GM18502 (cell line): ENCODE results near the gene TAF13.

Source experiments
- ATAC-seq: cut with Tn5 transposase; IDR thresholded peaks from one replicate; pipeline ENCODE4 v1.9.1; 2021; ENCODE audit warnings: mild to moderate bottlenecking; ENCODE audit not compliant: unreplicated experiment, poor library complexity

TAF13 gene, protein sequence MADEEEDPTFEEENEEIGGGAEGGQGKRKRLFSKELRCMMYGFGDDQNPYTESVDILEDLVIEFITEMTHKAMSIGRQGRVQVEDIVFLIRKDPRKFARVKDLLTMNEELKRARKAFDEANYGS

DNA sequence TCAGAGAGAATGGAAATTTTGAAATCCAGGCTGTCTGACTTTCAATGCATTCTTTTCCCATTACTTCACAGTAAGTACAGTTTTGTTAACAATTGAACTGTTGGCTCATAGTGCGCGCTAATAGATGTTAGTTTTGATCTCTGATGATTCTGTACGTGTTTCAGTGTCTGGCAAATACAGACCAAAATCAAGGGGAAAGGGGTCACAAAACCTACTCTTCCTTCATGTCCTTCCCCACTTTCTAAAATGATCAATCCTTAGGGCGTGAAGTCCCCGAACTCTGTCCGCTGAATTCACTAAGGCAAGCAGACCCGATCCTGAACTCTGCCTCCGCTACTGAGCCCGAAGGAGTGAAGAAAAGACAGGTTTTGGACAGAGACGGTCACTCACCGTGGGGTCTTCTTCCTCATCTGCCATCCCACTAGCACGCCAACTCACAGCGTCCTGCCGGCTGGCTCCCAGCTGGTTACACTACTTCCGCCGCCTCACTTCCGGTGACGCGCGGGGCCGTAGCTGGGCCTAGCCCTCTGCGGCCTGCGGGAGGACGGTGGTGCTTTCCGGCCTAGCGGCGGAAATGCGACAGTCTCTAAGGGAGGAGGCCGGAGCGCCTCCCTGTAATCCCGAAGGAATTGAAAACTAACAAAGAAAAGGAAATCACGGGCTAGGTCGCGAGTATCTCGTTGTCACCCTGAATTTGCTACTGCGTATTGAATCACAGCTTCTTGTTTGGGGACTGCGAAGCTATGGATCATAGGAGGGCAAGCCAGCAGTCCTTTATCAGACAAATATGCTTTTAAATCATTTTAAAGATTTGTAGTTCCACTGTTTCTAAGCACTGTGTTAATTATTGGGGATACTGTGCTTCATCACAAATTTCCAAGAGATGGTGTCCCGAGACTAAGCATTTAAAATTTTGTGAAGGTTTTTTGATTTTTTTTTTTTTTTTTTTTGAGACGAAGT, at the start of gene TAF13:
Gene TAF13, minus strand, starts transcription at position 473 of the 960 bp plus-strand sequence. Its CDS starts 56 bp downstream, at position 417.
- peak; percentile 100 for ATAC-seq

DNA sequence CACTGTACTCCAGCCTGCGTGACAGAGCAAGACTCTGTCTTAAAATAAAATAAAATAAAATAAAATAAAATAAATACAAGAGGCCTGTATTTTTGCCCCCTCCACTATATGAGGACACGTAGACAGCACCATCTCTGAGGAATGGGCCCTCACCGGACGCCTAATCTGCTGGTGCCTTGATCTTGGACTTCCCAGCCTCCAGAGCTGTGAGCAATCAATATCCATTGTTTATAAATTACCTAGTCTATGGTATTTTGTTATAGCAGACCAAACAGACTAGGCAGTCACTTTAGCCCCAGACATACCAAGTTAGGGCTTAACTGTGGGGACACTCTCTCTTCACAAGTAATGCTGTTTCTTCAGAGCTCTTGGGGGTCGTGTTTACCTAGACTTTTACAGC, 44.6 kb upstream of the TAF13 start:
- ATAC-seq: no peak

DNA sequence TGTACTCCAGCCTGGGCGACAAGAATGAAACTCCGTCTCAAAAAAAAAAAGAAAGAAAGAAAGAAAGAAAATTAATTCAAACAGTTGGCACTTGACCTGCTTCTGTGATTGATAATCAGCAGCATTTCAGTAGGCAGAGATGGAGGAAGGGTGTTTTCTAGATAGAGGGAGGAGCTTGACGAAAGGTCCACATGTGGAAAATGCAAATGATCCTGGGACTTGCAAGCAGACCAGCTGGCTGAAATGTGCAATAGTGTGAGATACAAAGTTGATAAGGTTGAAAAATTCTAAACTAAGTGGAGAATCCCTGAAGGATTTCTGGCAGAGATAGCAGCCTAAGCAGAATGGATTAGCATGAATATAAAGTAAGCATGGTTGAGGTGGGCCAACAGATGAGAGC, 42.3 kb upstream of the TAF13 start:
- no peak for ATAC-seq

DNA sequence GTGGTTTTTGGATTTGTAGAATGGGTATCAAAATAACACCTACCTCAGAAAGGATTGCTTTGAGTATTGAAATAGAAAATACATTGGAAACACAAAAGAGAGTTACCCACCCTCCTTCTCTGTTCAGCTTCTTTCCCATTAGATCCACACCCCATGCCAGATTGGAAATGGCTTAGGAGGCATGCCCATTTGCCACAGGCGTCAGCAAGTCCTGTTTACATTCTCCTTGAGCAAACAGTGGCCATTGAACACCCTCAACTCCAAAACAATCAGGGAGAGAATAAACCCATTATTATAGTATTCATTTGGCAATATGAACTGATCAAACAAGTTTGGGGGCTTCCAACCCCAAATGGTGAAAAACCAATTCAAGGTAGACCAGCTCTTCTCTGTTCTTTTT, 40.5 kb upstream of the TAF13 start:
- ATAC-seq: no peak

DNA sequence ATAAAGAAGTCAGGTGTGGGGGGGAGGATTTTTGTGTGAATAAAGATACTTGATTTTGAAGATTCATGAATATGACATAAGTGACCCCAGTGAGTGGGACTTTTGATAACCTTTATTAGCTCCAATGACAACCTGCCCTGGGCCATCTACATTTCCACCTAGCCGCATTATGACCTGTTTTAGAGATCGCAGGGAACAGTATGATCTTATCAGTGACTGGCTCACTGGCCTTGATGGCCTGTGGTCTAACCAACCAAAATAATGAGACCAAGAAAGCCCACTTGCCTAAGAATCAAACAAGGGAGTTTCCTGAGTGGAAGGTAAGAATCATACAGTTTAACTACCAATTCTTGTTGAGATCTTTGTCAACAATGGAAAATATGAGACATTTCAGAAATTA, 39.9 kb upstream of the TAF13 start:
- no peak for ATAC-seq

DNA sequence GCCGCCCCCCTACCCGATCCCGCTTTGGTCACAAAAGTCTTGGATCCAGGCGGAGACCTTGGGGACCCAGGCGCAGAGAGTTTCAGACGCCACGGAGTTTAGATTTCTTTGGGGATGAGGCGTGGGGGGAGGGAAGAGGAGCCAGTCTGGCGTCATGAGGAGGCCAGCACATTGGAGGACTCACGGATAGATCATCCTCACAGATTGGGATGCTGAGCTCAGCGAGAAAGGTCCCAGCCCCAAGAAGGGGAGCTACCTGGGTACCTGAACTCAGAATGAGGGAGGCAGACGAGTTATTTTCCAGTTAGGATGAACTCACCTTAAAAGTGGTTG, 38.5 kb upstream of the TAF13 start:
- no peak for ATAC-seq

DNA sequence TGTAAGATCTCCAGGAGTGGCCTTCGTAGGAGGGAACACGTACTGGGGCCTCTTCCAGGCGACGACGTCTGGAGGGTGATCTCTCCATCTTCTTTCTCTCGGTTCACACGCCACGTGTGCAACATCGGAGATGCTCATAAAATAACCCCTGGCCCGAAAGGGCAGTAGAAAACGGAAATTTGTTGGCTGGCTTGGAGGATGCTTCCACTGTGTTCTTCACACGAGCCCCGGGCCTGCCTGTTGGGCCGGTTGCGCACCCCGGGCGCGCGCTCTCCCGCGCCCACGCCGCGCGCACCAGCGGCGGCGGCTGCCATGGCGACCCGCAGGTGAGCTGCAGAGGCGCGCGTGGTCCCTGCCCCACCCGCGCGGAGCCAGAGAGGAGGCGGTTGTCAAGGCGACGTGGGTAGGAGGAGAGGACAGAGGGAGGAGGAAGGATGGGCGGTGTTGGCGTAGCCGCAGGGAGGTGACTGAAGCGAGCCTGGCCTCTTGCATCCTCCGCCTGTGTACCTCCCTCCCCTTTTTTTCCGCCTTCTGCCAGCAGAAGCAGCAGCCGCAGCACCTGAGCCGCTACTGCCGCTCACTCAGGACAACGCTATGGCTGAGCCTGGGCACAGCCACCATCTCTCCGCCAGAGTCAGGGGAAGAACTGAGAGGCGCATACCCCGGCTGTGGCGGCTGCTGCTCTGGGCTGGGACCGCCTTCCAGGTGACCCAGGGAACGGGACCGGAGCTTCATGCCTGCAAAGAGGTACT, 38.0 kb upstream of the TAF13 start, which contains the start of gene ELAPOR1:
Gene ELAPOR1, plus strand, starts transcription at position 526 of the 752 bp plus-strand sequence. Its CDS starts 69 bp downstream, at position 595.
- peak; percentile 59 for ATAC-seq

DNA sequence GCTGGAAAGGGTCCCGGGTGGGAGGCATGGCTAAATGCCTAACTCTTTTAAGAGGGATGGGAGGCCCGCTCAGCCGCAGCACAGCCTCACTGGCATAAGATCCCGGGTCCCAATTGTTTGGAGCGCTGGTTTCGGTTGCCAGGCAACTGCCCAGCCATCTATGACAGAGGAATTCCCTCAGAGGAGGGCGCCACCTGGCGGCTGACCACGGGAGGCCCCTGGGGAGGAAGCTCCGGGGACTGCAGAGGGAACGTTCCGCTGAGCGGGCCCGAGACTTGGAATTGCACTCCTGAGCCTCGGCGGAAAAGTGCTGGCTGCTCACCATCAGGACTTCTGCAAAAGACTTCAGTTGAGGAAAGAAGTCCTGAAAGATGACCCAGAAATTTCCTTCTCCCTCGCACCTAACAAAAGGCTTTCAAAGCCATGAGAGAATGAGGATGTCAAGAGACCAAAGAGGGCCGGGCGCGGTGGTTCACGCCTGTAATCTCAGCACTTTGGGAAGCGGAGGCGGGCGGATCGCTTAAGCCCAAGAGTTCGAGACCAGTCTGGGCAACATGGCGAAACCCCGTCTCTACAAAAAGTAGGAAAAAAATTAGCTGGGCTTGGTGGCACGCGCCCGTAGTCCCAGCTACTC, 37.0 kb upstream of the TAF13 start:
- peak; percentile 70 for ATAC-seq

DNA sequence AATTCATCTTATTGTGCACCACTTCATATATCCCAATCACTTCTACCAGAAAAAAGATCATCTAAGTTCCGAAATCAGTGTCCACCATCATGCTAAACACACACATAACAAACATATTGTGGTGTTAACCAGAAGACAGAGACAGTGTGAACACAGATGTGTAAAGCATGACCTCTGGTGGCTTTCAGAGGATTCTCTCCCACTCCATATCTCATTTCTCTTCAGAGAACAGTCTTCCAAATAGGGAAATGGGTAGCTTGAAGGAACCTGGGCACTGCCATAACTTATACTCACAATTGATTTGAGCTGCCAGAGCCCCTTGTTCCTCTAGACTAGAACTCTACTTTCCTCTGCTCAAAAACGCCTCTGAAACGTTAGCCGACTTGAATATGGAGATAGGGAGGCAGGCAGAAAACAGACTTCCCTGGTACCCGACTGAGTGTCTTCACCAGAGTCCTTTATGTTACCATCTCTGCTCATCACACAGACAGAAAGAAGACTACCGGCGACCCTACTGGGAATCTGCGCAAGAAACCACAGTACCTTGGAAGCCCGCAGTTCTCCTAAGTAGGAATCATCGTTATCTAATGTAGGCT, 36.4 kb upstream of the TAF13 start:
- ATAC-seq: no peak

DNA sequence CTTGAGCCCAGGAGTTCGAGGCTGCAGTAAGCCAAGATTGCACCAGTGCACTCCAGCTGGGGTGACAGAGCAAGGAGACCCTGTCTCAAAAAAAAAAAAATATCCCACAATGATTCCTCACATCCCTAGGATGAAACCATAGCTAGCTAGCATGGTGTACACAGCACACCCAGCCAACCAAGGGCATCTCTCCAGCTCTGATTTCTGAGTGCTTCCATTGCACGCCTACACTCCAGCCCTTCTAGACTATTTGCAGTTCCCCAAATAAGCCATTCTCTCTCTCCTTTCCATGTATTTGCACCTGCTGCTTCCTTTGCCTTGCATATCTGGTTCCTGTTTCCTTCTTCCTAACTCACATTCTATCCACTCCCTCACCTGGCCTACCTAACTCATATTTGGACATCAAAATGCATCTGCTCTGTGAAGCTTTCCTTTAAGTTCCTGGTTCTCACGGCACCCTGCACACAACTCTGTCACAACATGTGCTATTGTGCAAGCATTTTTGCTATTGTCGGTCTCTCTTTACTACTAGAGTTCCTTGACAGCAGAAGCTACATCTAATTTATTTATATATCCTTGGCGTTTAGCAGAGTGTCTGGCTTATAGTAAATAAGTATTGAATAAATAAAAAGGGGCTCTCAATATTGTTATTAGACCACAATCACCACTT, 35.7 kb upstream of the TAF13 start:
- no peak for ATAC-seq

DNA sequence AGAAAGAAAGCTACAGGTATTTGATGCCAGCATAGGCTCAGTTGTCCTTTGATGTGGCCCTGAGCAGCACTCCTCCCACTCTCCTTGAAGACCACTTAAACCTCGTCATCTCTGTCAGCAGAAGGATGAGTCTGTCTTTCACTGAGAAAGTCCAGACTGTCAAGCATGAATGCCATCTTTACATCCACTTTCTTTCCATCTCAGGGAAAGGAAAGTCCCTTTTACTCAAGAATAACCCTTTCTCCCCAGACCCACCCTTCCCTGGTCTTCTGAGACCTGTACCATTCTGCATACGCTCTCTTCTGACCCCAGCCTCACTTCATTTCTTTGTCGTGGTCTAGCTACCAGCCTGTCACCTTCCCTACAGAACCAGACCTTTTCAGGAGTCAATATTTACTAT, 34.1 kb upstream of the TAF13 start:
- ATAC-seq: no peak

DNA sequence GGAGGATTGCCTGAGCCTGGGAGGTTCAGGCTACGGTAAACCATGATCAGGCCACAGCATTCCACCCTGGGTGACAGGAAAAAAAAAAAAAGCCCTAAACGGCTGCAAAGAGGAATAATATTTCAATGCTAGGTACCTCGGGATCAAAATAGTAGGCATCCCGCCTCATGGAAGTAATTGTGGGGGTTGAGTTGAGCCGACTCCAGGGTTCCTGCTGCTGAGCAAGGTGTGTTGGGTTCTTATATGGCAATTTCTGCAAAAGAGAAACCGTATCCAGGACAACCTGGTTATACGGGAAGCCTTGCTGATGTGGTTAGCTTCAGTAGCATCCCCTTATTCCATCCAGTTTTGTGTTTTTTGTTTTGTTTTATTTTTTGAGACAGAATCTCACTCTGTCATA, 32.0 kb upstream of the TAF13 start:
- no peak for ATAC-seq

DNA sequence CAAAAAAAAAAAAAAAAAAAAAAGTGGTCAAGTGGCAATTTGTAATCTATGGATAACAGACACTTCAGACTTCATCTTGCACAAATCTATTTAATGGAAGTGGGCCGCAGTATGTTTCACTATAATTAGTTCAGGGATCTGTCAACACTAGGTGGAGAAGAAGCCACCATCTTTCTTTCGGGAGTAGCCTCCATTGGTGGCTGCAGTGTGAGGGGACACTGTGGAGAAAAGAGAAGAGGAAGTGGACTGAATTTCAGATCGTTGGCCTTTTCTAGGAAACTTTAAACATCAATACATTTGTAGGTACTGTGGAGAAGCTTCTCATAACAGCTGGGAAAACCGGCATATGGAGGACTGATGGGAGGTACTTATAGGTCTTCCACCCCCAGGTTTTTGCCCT, 30.1 kb upstream of the TAF13 start:
- ATAC-seq: no peak

DNA sequence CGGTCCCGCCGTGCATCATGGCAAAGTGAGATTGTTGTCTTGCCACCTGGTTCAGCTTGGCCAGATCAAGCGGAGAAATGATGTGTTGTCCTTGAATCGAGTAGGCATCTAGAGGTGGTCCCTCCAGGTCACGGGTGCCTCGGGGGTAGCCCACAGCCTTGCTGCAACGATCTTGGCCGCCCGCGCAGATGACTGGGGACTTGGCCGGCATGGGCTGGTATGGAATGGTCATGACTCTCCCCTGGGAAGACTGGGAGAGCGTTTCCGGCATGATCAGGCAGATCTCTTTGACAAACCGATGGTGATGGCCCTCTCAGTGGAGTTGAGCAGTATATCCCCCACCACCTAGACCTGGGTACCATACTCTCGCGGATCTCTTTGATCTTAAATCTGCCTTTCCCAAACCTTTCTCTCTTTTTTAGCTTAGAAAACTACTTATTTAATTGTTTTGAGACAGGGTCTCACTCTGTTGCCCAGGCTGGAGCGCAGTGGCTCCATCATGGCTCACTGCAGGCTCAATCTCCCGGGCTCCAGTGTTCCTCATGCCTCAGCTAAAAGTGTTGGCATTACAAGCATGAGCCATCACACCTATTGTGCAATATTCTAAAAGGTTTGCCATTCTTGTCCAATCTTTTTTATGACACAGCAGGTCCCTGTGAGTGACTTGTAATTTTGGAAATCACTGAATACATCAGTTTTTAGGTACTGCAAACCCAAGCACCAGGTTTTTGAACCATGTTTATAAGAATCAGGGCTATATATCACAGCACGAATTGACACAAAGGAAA, 28.8 kb upstream of the TAF13 start:
- no peak for ATAC-seq

DNA sequence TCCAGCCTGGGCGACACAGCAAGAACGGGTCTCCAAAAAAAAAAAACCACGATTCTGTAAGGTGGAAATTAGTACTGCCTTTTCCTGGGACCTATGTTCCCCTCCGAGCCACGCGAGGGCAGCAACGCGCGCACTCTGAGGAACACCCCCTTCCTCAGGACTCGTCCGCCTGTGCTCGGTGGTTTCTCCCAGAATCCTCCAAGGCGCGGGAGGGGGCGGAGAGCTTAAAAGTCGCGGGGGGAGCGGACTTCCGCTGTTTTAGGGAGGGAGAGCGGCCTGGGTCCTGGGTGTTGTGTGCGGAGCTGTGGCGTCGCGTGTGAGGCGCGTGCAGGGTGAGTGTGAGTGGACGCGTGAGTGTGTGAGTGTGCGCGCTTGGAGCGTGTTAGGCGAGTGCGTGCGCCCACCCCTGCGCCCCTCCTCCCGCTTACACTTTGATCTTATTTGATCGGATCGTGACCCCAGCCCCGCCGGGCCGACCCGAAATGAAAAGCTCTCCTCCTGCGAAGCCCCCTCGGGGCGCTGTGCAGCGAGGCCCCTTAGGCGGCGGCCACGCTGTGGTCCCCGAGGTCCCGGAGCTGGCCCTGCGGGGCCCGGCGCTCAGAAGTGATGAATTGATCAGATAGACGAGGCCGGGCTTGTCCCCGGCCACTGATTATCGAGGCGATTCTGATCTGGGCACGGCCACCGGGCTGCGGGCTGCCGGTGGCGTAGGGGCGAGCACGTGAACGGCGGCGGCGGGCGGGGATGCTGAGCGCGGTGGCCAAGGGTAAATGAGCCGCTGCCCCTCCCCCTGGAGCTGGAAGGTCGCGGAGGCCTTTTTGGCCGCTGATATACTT, 24.4 kb upstream of the TAF13 start:
- ATAC-seq: peak; percentile 91

DNA sequence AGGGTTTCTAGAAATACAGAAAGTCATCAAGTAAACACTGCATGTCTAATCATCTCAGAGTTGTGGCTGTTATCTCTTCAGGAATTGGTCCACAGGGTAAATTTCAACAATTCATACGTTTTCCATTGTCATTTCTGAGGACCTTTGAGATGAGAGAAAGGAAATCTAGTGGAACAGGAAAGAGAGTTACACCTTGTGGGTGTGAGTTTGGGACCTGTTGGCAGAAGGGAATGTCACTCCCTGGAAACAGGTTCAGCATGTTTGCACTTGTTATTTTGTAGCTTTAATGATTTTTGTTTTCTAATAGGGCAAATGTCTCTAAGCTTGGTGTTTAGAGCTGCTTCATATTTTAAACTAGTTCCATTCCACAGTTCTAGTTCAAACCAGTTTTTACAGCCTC, 20.3 kb upstream of the TAF13 start:
- no peak for ATAC-seq

DNA sequence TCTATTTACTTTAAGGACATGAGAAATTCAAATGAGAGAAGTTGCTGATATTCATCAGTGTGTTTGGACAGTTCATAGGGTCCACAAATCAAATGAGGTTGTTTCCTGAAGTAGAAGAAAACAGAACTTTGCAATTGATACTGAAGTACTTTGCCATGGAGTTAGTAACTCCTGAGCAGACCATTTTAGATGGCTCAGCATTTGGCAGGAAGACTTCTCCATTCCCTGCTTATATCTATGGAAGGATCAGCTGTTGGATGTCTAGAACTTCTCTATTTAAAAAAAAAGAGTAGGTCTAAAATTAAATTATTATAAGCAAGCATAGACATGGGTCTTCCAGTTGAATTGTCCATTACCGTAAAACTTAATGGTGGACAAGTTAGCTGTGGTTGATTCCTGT, 19.8 kb upstream of the TAF13 start:
- ATAC-seq: no peak

DNA sequence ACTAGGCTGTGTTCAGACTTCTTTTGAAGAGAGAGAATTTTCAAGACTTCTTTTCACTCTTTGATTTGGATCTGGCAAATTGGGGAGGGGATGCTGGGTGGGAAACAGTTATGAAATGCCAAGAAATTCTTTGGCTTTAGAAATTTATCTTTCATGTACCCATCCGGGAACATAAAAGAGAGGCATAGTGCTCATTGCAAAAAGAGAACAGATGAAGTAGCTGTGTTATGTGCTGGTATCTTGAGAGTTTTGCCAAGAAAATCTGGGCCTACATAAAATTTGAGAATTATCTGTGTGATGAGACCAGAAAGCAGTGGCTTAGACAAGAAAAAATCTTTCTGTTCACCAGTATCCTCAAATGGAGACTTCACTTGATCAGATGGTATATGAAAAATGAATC, 19.1 kb upstream of the TAF13 start:
- ATAC-seq: no peak
